KMS-11 (cell line): Measurements from ENCODE around the gene FHIT.

ENCODE experiments used
- H2AFZ ChIP-seq: fragments of 200-600 bp; sonication (generic); 2 replicates; pipeline ENCODE4 v1.6.1; 2016; ENCODE audit warnings: antibody characterized with exemption, mixed run types, low read depth
- H3K27ac ChIP-seq: fragments of 200-600 bp; sonication (generic); 2 replicates; pipeline ENCODE4 v1.6.1; 2016; ENCODE audit warnings: mild to moderate bottlenecking, mixed run types
- H3K27me3 ChIP-seq: fragments of 200-600 bp; sonication (generic); 2 replicates; pipeline ENCODE4 v1.6.1; 2017; ENCODE audit warnings: mild to moderate bottlenecking, low read depth, mixed run types, moderate library complexity; ENCODE audit not compliant: insufficient read depth
- H3K36me3 ChIP-seq: fragments of 200-600 bp; sonication (generic); 2 replicates; pipeline ENCODE4 v1.6.1; 2017; ENCODE audit warnings: mild to moderate bottlenecking, mixed run types; ENCODE audit not compliant: insufficient read depth
- H3K4me1 ChIP-seq: fragments of 200-600 bp; sonication (generic); 2 replicates; pipeline ENCODE4 v1.6.1; 2016; ENCODE audit warnings: mild to moderate bottlenecking, low read depth, mixed run types; ENCODE audit not compliant: poor library complexity, severe bottlenecking
- H3K4me2 ChIP-seq: fragments of 200-600 bp; sonication (generic); 2 replicates; pipeline ENCODE4 v1.7.0; 2016; ENCODE audit warnings: mild to moderate bottlenecking, mixed run types
- H3K4me3 ChIP-seq: fragments of 200-600 bp; sonication (generic); IDR thresholded peaks from 2 replicates; pipeline ENCODE4 v1.6.1; 2017; ENCODE audit warnings: low read depth, low read length, mixed read lengths; ENCODE audit not compliant: insufficient read depth
- H3K79me2 ChIP-seq: fragments of 200-600 bp; sonication (generic); 2 replicates; pipeline ENCODE4 v1.6.1; 2016; ENCODE audit warnings: low read depth, mixed run types; ENCODE audit not compliant: insufficient read depth
- H3K9ac ChIP-seq: fragments of 200-600 bp; sonication (generic); 2 replicates; pipeline ENCODE4 v1.6.1; 2016; ENCODE audit warnings: mild to moderate bottlenecking, mixed run types
- H4K20me1 ChIP-seq: fragments of 200-600 bp; sonication (generic); 2 replicates; pipeline ENCODE4 v1.6.1; 2016; ENCODE audit warnings: mild to moderate bottlenecking, mixed run types; ENCODE audit not compliant: insufficient read depth
- CTCF ChIP-seq: fragments of 200-600 bp; sonication (generic); conservative IDR thresholded peaks from 2 replicates; pipeline ENCODE4 v1.6.1; 2017; ENCODE audit warnings: low read depth, mild to moderate bottlenecking, antibody characterized with exemption, low read length, moderate library complexity, mixed read lengths

FHIT gene

GRCh38 chr3:60325610-60326170, 925.6 kb downstream of the FHIT start:
- no peaks in the 10 kb centered on the region for H3K27me3 ChIP-seq
- no peaks in the 10 kb centered on the region for H3K36me3 ChIP-seq
- H3K9ac ChIP-seq = no peak overlapping the region
- H3K4me3 ChIP-seq = no peak overlapping the region
- H3K4me1 ChIP-seq = no peaks in the 10 kb centered on the region
- H4K20me1 ChIP-seq = no peaks in the 10 kb centered on the region
- no peak overlapping the region for H2AFZ ChIP-seq
- H3K4me2 ChIP-seq = no peak overlapping the region
- H3K27ac ChIP-seq = no peak overlapping the region
- H3K79me2 ChIP-seq = no peaks in the 10 kb centered on the region
- no peak for TF ChIP-seq CTCF

GRCh38 chr3:60323651-60324050, 927.6 kb downstream of the FHIT start:
- Histone ChIP-seq H2AFZ (no peak overlapping the region), H4K20me1 (no peaks in the 10 kb centered on the region), H3K27ac (no peak overlapping the region), H3K4me2 (no peak overlapping the region), H3K9ac (no peak overlapping the region), H3K36me3 (no peaks in the 10 kb centered on the region), H3K4me3 (no peak overlapping the region), H3K79me2 (no peaks in the 10 kb centered on the region), H3K27me3 (no peaks in the 10 kb centered on the region), H3K4me1 (no peaks in the 10 kb centered on the region)
- TF ChIP-seq CTCF = no peak

GRCh38 chr3:60323180-60323579, 928.1 kb downstream of the FHIT start:
- Histone ChIP-seq H3K27ac (no peak overlapping the region), H3K4me2 (no peak overlapping the region), H3K4me3 (no peak overlapping the region), H2AFZ (no peak overlapping the region), H3K36me3 (no peaks in the 10 kb centered on the region), H4K20me1 (no peaks in the 10 kb centered on the region), H3K4me1 (no peaks in the 10 kb centered on the region), H3K9ac (no peak overlapping the region), H3K27me3 (no peaks in the 10 kb centered on the region), H3K79me2 (no peaks in the 10 kb centered on the region)
- TF ChIP-seq CTCF = no peak

GRCh38 chr3:60322298-60322856, 928.9 kb downstream of the FHIT start:
- no peak for TF ChIP-seq CTCF
- Histone ChIP-seq H3K27me3 (no peaks in the 10 kb centered on the region), H4K20me1 (no peaks in the 10 kb centered on the region), H3K4me2 (no peak overlapping the region), H3K4me1 (no peaks in the 10 kb centered on the region), H3K79me2 (no peaks in the 10 kb centered on the region), H3K36me3 (no peaks in the 10 kb centered on the region), H3K4me3 (no peak overlapping the region), H3K9ac (no peak overlapping the region), H3K27ac (no peak overlapping the region), H2AFZ (no peak overlapping the region)
